Panc1 (cell line): ENCODE measurements around the gene VPS35L. TPM values are rescaled to one million over a fixed set of nuclear protein-coding genes. Genes with fewer than 3 reads are reported as not detected.

ENCODE experiments used
- ATAC-seq: fragments of 200-7000 bp; cut with Tn5 transposase; 2 replicates; pipeline ENCODE4 v1.9.1; 2020; ENCODE audit warnings: mild to moderate bottlenecking, moderate library complexity
- BruUV-seq: library from RNA; stranded (reverse); fragments of 400-500 nt; replicated peaks from 2 replicates; lab custom pipeline; 2021; lab: Mats Ljungman, UMichigan
- CTCF ChIA-PET: fragments of 300-600 bp; sonication (Branson Sonifier 250); formaldehyde crosslinking; loops from one replicate; lab custom pipeline; 2022; ENCODE audit warnings: antibody characterized with exemption; lab: Charles Lee
- POLR2A ChIA-PET: fragments of 300-600 bp; sonication (Branson Sonifier 250); formaldehyde crosslinking; loops from one replicate; lab custom pipeline; 2022; ENCODE audit warnings: antibody characterized with exemption; lab: Charles Lee
- DNase-seq: peaks from one replicate; pipeline ENCODE4 v3.0.0-alpha.2; 2010; ENCODE audit warnings: low read depth, low spot score
- H3K27ac ChIP-seq: 2 replicates; pipeline ENCODE4 v1.5.1; 2011; ENCODE audit warnings: mild to moderate bottlenecking, low read length, inconsistent platforms
- H3K27me3 ChIP-seq: fragments of 200-500 bp; sonication (Bioruptor generic); 2 replicates; pipeline ENCODE4 v1.6.0; 2014; ENCODE audit warnings: low read length, inconsistent platforms; ENCODE audit not compliant: control insufficient read depth, insufficient read depth
- H3K36me3 ChIP-seq: fragments of 200-500 bp; sonication (Bioruptor generic); 2 replicates; pipeline ENCODE4 v1.5.1; 2014; ENCODE audit warnings: inconsistent platforms, mild to moderate bottlenecking, low read length, moderate library complexity; ENCODE audit not compliant: control insufficient read depth, insufficient read depth
- H3K4me1 ChIP-seq: 2 replicates; pipeline ENCODE4 v1.5.1; 2011; ENCODE audit warnings: inconsistent platforms, mild to moderate bottlenecking, low read length, moderate library complexity; ENCODE audit not compliant: control insufficient read depth, insufficient read depth
- H3K4me3 ChIP-seq, 2 experiments: 2 replicates each; pipeline ENCODE4 v1.5.1; 2011 to 2012; ENCODE audit warnings: low read depth in 2 of 2, low read length in 2 of 2, mild to moderate bottlenecking in 2 of 2, inconsistent platforms in 1 of 2, moderate library complexity in 1 of 2
- H3K9me3 ChIP-seq: fragments of 200-500 bp; sonication (Bioruptor generic); 2 replicates; pipeline ENCODE4 v1.5.1; 2014; ENCODE audit warnings: low read depth, mild to moderate bottlenecking, inconsistent platforms, low read length, moderate library complexity; ENCODE audit not compliant: control insufficient read depth, insufficient read depth
- POLR2AphosphoS5 ChIP-seq: IDR thresholded peaks from 2 replicates; pipeline ENCODE4 v1.6.1; 2012; ENCODE audit warnings: mild to moderate bottlenecking, low read depth, low read length, moderate library complexity
- SIN3A ChIP-seq: IDR thresholded peaks from 2 replicates; pipeline ENCODE4 v1.6.1; 2012; ENCODE audit warnings: low read depth, mild to moderate bottlenecking, low read length, moderate library complexity, borderline replicate concordance; ENCODE audit not compliant: insufficient read depth
- TCF7L2 ChIP-seq: IDR thresholded peaks from 2 replicates; pipeline ENCODE4 v1.6.1; 2011; ENCODE audit warnings: mild to moderate bottlenecking, low read depth, low read length, inconsistent platforms
- in situ Hi-C: cut with HindIII; loops from 2 replicates; pipeline ENCODE4 v1.10.0; 2016; ENCODE audit warnings: low sequenced_read_pairs, low pct_unique_long_range_greater_than_20kb
- intact Hi-C: fragments of 100-400 bp; cut with micrococcal nuclease; formaldehyde crosslinking; loops from one replicate; pipeline ENCODE4 v1.10.0; 2022; ENCODE audit not compliant: unreplicated experiment
- total RNA-seq: library from RNA; stranded (reverse); gene quantifications from one replicate; pipeline ENCODE4 v1.2.1, GENCODE V29; 2021; ENCODE audit not compliant: unreplicated experiment
- TF ChIP-seq, protein P1 (sequence below): fragments of 450-650 bp; IDR thresholded peaks from 2 replicates; pipeline ENCODE4 v1.5.1; 2017; ENCODE audit warnings: mild to moderate bottlenecking
- TF ChIP-seq, protein P2 (sequence below), 2 experiments: IDR thresholded peaks; 2 replicates each; pipeline ENCODE4 v1.6.1; 2011 to 2012; ENCODE audit warnings: low read depth in 2 of 2, control low read depth in 1 of 2, low read length in 1 of 2, mild to moderate bottlenecking in 1 of 2, moderate library complexity in 1 of 2; ENCODE audit not compliant: insufficient read depth in 1 of 2

VPS35L gene
- total RNA-seq, 1 experiment from 2014 or later = 124 TPM

- H3K27ac ChIP-seq = no peak overlapping the region
- H3K4me1 ChIP-seq = no peaks in the 10 kb centered on the region
- BruUV-seq = no TSS peak
- no peak for TF ChIP-seq POLR2AphosphoS5
- TF ChIP-seq TCF7L2 = no peak
- TF ChIP-seq, protein P1, sequence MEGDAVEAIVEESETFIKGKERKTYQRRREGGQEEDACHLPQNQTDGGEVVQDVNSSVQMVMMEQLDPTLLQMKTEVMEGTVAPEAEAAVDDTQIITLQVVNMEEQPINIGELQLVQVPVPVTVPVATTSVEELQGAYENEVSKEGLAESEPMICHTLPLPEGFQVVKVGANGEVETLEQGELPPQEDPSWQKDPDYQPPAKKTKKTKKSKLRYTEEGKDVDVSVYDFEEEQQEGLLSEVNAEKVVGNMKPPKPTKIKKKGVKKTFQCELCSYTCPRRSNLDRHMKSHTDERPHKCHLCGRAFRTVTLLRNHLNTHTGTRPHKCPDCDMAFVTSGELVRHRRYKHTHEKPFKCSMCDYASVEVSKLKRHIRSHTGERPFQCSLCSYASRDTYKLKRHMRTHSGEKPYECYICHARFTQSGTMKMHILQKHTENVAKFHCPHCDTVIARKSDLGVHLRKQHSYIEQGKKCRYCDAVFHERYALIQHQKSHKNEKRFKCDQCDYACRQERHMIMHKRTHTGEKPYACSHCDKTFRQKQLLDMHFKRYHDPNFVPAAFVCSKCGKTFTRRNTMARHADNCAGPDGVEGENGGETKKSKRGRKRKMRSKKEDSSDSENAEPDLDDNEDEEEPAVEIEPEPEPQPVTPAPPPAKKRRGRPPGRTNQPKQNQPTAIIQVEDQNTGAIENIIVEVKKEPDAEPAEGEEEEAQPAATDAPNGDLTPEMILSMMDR = no peak
- TF ChIP-seq, protein P2, sequence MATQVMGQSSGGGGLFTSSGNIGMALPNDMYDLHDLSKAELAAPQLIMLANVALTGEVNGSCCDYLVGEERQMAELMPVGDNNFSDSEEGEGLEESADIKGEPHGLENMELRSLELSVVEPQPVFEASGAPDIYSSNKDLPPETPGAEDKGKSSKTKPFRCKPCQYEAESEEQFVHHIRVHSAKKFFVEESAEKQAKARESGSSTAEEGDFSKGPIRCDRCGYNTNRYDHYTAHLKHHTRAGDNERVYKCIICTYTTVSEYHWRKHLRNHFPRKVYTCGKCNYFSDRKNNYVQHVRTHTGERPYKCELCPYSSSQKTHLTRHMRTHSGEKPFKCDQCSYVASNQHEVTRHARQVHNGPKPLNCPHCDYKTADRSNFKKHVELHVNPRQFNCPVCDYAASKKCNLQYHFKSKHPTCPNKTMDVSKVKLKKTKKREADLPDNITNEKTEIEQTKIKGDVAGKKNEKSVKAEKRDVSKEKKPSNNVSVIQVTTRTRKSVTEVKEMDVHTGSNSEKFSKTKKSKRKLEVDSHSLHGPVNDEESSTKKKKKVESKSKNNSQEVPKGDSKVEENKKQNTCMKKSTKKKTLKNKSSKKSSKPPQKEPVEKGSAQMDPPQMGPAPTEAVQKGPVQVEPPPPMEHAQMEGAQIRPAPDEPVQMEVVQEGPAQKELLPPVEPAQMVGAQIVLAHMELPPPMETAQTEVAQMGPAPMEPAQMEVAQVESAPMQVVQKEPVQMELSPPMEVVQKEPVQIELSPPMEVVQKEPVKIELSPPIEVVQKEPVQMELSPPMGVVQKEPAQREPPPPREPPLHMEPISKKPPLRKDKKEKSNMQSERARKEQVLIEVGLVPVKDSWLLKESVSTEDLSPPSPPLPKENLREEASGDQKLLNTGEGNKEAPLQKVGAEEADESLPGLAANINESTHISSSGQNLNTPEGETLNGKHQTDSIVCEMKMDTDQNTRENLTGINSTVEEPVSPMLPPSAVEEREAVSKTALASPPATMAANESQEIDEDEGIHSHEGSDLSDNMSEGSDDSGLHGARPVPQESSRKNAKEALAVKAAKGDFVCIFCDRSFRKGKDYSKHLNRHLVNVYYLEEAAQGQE (IDR thresholded peaks at IDR 0.05; ENCODE audit: insufficient read depth in 1 of 2, low read depth in 2 of 2, low read length in 1 of 2) = no peak
- TF ChIP-seq SIN3A = no peak
- no peaks in the 10 kb centered on the region for H3K27me3 ChIP-seq
- no peak for ATAC-seq
- no peaks in the 10 kb centered on the region for H3K9me3 ChIP-seq
- in situ Hi-C loops (no loop called here), intact Hi-C loops (no loop called here)
- H3K36me3 ChIP-seq = no peaks in the 10 kb centered on the region; the same call in none of the 2 replicates
- no peak overlapping the region for H3K4me3 ChIP-seq
- DNase-seq = no peak
- ChIA-PET CTCF (interaction anchor here (0.5 to 1.0 kb wide), 2 partner anchors 34 to 356 kb away, joined by 3 to 5 read pairs; partner anchors contain the start of gene VPS35L), POLR2A (no interaction called here)
Observed at GRCh38 chr16:19589106-19589505, 33.6 kb downstream of the VPS35L start.

GRCh38 chr16:19589771-19590302 is 34.3 kb downstream of the VPS35L start:
- no peaks in the 10 kb centered on the region for H3K4me1 ChIP-seq
- H3K27ac ChIP-seq = no peak overlapping the region
- ChIA-PET POLR2A (no interaction called here), CTCF (interaction anchor here (1.0 kb wide), 1 partner anchor 35 kb away, joined by 3 read pairs; the partner anchor contains the start of gene VPS35L)
- no peaks in the 10 kb centered on the region for H3K9me3 ChIP-seq
- ATAC-seq = no peak
- no peaks in the 10 kb centered on the region for H3K27me3 ChIP-seq
- intact Hi-C loops (no loop called here), in situ Hi-C loops (no loop called here)
- H3K36me3 ChIP-seq = no peaks in the 10 kb centered on the region; the same call in 1 of the 2 replicates
- no TSS peak for BruUV-seq
- TF ChIP-seq SIN3A (no peak), POLR2AphosphoS5 (no peak), TCF7L2 (no peak)
- TF ChIP-seq, protein P1 = no peak
- TF ChIP-seq, protein P2 (IDR thresholded peaks at IDR 0.05; ENCODE audit: insufficient read depth in 1 of 2, low read depth in 2 of 2, low read length in 1 of 2) = no peak
- H3K4me3 ChIP-seq = no peak overlapping the region
- no peak for DNase-seq
